Transverse colon (tissue), 3 donors: ENCODE data around the gene HOXB2.

Source experiments
- CTCF ChIP-seq, 5 experiments: fragments of 200-600 bp in 3 of 5; fragments of 450-650 bp in 2 of 5; sonication (generic) in 3 of 5; IDR thresholded peaks; 1 replicate in 2 of 5; 2 replicates in 3 of 5; pipeline ENCODE4 v1.5.1; 2016 to 2017; ENCODE audit warnings: antibody characterized with exemption in 5 of 5, inconsistent platforms in 3 of 5, mild to moderate bottlenecking in 2 of 5, moderate library complexity in 1 of 5
- EP300 ChIP-seq: sonication (generic); formaldehyde crosslinking; IDR thresholded peaks from one replicate; pipeline ENCODE4 v1.6.1; 2017; ENCODE audit warnings: antibody characterized with exemption, low read depth
- POLR2A ChIP-seq: fragments of 450-650 bp; IDR thresholded peaks from one replicate; pipeline ENCODE4 v1.6.1; 2016; ENCODE audit warnings: antibody characterized with exemption, mild to moderate bottlenecking, moderate library complexity

GRCh38 chr17:48592577-48592976, 47.7 kb upstream of the HOXB2 start:
- no peak for TF ChIP-seq CTCF (IDR thresholded peaks at IDR 0.05)
- no peak for TF ChIP-seq POLR2A
- TF ChIP-seq EP300 = no peak
